ENCODE measurements around the gene AXIN2.
A peak's percentile ranks its signal among the peaks of the same experiment; 100 is the strongest.

The AXIN2 gene

DNA sequence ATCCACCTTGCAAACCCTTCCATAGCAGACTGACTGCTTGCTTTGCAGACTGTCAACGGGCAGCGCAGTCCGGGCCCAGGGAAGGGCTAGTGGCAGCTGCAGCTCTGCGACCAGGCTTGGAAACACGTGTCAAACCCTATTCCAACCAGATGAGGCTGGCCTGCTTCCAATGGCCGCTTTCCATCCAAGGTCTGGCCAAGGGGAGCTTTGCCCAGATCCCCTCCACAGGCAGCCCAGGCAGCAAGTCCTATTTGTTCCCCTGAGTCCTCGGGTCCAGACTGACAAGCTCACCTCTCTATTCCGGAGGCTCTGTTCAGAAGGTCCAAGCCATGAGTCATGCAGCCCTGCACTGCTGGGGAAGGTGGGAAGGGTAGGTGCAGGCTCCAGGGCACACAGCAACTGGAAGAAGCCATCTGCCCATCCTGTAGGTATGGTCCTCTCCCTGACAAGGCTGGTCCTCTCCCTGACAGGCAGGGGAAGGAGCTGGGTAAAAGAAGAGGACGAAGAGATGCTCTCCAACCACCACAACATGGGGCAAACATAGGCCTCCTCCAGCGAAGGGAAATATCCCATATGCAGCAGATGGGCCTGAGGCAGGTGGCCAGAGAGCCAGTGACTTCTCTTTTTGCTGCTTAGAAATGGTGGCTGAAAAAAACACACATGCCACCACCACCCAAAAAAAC, 22.6 kb upstream of the AXIN2 start:
- DNase-seq, result no peak

DNA sequence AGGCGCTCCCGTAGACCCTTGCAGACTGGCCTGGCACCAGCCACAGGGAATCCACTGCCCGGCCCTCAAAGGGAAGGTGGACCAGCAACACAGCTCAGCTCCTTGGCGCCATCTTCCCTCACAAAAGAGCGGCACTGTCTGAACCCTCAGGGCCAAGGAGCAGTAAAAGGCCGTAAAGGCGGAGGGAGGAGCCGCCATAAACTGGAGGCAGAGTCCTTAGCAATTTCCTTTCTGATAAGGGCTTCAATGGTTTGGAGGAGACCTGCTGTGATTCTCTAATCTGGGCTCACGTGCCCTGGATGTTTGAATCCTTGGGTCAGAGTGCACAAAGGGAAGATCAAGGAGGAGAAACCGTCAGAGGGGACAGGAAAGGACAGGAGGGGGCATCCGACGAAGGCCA, 15.5 kb upstream of the AXIN2 start:
- no peak for DNase-seq

DNA sequence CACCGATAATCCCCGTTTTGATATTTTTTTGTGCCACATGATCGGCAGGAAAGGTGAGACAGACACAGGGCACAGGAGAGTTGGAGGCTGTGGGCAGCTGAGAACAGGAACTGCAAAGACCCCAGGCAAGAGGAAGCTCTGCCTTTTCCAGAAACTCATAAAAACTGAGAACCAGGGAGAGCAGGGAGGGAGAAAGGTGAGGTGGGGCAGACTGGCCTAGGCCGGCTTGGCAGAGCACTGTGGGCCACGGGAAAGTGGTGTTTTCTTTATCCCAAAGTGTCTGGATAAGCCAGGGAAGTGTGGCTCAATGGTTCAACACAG, 11.8 kb upstream of the AXIN2 start:
- no peak for DNase-seq

DNA sequence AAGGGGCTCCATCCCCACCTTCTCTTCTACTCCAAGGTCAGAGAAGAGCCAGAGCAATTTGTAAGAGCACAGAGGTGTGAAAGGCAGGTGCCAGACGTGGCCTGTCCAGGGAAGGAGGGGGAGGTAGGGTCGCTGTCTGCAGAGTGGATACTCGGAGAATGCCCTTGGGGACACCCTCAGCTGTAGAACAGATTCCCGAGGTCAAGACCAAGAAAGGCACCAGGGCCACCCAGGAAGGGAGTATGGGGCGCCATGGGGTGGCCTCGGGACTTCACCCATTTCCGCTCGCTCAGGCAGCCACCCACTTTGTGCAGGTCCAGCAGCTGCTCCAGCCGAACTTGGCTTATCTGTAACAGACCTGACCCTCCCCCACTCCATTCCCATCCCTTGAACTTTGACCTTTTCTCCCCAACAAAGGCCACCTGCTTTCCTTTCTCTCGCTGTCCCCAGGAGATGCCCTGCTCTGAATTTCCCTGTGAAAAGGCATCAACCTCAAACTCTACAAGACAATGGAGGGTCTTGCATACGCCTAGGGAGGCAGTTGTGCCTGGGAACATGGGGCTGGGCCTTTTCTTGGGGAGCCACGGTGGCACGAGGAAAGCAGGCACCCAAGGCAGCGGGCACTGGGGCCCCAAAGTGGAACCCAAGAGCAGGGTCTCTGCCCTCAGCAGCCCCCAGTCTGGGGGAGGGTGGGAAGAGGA, 11.3 kb upstream of the AXIN2 start:
- DNase-seq, result peak in 1 of 3 experiments; percentile 3

GRCh38 chr17:65572186-65572580, 10.7 kb upstream of the AXIN2 start:
- DNase-seq, result no peak

DNA sequence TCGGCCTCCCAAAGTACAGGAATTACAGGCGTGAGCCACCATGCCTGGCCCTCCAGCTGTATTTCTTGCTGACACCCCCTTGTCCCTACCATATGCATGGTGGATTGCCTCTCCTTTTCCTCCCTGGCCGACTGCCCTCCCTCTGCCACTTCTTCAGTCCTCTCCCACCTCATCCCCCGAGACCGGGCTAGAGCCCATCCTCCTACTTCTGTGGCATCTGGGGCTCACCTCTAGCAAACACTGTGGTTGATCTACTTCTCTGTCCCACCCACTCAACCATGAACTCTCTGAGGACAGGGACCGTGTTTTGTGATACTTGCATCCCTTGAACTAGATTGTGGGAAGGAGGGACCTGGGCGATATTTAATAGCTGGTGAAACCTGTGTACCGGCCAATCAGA, 7.5 kb upstream of the AXIN2 start:
- no peak for DNase-seq

GRCh38 chr17:65567566-65567965, 6.1 kb upstream of the AXIN2 start:
- DNase-seq, result no peak

DNA sequence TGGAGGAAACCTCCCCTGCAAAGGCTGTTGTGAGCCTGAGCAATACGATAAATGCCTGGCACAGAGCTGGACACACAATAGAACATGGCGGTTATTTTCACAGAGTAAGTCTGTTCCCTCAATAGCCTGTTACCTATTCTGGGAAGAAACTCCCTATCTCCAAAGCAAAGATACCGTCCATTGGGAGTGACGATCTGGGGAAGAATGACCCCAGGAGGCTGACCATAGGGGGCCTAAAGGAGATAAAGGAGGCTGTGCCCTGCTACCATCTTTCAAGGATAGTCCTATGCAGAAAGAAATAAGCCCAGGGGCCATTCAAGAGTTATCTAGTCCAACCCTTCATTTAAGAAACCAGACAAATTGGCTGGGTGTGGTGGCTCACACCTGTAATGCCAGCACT, 4.1 kb upstream of the AXIN2 start:
- no peak for DNase-seq

DNA sequence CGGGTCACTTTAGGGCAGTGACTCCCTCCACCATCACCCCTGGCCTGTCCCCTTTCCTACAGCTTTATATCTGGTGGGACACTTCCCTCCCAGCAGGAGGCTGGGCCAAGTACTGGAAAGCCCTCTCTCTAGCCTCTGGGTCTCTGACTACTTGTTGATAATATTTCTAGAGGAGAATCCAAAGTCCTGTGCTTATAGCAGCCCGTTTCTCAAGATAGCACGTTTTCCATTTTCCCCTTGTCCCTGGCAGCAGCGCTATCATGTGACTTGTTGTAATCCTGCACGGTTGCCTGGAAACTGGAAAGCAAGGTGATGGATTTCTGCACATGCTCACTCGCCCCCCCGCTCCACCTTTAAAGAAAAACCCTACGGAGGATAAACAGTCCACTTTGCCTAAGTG, 3.3 kb upstream of the AXIN2 start:
- peak; percentile 55 to 89 (median 69) for DNase-seq

DNA sequence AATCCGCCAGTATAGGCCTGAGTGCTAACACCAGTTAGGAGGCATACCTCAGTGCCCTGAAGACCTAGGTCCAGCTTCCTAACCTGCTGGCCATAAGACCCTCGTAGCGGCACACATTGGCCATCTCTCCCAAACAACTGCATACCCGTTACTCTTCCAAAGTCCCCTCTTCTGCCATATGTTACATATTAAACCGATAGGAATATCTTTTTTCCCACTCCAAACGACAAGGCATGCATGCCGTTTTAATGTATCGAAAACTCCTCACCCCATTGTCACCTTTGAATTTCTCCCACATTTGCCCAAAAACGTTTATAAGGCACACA, 721 bp upstream of the AXIN2 start:
- DNase-seq, result no peak

DNA sequence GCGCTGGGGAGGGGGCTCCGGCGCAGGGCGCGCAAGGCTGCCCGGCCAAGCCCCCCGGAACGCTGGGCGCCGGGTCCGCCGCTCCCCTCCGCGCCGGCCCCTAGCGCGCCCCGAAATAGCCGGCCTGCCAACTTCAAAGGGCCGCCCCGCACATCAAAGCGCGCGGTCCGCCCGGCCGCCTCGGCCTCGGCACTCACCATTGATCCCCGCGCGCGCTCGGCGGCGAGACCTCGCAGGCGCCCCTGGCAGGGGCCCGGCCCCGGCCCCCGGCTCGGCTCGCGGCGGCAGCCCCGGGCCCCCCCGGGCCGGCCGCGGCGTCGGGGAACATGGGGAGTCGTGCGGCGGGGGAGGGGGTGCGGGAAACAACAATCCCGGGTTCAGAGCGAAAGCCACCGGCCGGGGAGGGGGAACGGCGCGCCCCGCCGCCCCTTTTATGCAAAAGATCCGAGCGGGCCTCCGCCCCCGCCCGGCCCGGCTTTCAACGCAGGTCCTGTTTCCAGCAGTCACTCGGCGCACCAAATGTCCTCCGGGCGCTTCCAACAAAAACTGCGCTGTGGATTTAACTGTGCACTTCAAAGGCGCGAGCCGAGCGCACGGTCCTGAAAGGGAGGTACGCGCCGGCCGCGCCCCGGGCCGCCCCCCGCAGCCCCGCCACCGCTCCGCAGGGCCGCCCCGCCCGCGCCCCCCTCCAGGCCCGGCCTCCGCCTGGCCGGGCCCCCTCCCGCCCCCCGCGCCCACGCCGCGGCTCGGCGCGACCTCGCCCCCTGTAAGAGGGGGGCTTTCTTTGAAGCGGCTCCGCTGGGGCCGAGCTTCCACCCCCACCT, 608 bp downstream of the AXIN2 start:
- peak; percentile 79 to 85 (median 82) for DNase-seq

GRCh38 chr17:65559804-65560627, 1.4 kb downstream of the AXIN2 start:
- DNase-seq, result peak; percentile 32 to 81 (median 66)

- no peak for DNase-seq
Observed at GRCh38 chr17:65559461-65559803, 2.0 kb downstream of the AXIN2 start.

DNA sequence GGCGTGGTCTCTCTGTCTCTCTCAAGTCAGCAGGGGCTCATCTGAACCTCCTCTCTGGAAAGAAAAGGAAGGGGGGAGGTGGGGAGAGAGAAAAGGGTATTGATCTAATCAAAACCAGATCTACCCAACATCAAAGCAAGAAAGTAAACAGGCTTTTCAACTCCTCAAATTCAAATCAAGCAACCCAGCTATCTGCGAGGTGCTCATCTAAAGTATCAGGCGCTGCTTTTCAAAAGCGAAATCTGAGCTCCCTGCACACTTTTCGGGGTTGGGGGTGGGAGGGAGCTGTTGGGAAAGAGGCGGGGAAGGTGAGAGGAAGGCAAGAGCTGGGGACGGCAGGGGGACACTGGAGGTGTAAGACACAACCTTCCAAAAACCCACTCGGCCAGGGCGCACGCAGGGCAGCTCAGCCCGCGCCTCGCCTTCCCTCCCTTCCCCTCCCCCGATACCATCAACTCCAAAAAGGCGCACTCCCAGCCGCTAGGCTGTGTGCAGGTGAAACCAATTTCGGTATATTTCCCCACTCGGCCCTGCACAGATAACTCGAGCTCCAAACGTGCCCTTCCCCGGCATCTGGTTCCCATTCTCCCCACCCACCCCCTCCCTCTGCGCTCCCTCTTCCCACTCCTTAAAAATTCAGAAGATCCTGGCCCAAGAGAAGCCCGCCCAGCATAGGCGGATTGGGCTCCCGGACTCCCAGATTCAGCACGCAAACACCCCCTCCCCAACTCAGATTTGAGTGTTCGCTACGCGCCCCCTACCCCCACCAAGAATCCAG, 2.6 kb downstream of the AXIN2 start:
- DNase-seq, result peak in 2 of 3 experiments; percentile 10 to 40

DNA sequence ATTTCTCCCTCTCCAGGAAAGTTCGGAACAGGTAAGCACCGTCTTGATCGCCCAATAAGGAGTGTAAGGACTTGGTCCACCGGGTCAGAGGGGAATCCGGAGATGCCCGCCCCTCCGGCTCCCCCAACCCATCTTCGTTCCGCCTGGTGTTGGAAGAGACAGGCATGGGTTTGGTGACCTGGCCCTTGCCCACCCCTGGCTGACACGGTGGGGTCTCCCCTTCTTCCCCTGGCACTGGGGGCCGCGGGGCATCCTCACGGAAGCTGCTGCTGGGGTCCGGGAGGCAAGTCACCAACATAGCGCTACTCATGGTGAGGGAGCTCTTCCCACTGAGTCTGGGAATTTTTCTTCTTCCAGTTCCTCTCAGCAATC, 3.2 kb downstream of the AXIN2 start:
- no peak for DNase-seq

DNA sequence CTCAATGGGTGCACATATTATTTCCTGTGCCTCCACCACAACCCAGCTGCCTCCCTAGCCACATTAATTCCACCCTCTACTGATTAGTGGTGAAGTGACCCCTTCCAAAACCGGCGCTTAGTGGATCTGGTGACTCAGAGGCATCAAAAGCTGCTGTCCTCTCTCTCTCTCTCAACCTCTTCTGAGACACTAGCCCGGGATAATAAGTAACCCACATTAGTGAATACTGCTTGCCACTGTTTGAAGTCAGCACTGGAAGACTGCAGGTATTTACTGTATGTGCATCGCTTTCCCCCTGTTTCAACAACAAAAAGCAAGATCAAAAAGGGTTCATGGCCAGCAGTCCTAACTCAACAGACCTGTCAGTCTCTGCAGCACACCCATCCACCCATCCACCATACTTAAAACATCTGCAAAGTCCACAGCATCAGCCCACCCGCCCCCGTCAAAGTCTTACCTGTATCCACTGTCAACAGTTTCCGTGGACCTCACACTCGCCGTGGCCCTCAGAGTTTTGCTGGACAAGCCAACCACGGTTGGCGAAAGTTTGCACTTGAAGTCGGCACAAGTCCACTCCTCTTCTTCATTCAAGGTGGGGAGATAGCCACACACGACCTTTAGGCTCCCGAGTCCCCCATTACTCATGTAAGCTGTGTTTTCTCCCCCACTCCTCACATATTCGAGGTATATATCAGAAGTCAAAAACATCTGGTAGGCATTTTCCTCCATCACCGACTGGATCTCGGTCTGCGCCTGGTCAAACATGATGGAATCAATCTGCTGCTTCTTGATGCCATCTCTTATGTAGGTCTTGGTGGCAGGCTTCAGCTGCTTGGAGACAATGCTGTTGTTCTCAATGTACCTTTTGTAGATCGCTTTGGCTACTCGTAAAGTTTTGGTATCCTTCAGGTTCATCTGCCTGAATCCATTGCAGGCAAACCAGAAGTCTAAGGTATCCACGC, 3.8 kb downstream of the AXIN2 start:
- no peak for DNase-seq

DNA sequence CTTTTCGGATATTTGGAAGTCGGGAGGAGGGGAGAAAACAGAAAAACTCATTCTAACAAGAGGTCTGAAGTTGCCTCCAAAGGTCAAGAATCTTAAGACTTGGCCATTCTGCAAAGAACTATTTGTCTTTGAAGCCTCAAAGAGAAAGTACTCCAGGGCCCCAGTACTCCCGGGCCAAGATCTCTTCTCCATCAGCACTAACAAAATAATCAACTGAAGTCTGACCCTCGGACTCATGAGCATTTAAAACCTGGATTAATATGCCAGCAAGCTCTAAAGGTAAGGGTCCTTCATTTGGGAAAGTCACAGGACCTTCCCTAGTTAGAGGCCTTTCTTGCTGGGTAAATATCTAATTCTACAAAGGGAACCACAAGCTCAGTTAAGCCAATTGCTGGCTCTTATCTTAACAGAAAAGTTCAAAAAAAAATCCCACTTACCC, 4.5 kb downstream of the AXIN2 start:
- no peak for DNase-seq

GRCh38 chr17:65556014-65556909, 5.2 kb downstream of the AXIN2 start:
- peak; percentile 12 to 67 (median 61) for DNase-seq

GRCh38 chr17:65554553-65555223, 6.8 kb downstream of the AXIN2 start:
- peak; percentile 11 to 82 (median 36) for DNase-seq

All from NCI-H1417 (cell line).